HEK293T (cell line): Measurements from ENCODE around the gene CDH16.
"Not testable (repeated sequence)": the region's sequence is repeated elsewhere in the genome, so short reads cannot be mapped to it uniquely, and the experiment has no call there.

Experiments used
- CTCF ChIA-PET: fragments of 350-600 bp; formaldehyde crosslinking; extraction: SDS; loops from one replicate; lab custom pipeline; 2021; ENCODE audit warnings: antibody characterized with exemption, inconsistent platforms; lab: Yijun Ruan, JAX
- POLR2A ChIA-PET: fragments of 350-600 bp; formaldehyde crosslinking; extraction: SDS; loops from one replicate; lab custom pipeline; 2020; ENCODE audit warnings: antibody characterized with exemption, inconsistent platforms; lab: Yijun Ruan, JAX
- DNase-seq: peaks from one replicate; pipeline ENCODE4 v3.0.0; 2012; ENCODE audit warnings: mixed read lengths; ENCODE audit errors: extremely low spot score
- ARNT ChIP-seq: fragments of 450-650 bp; IDR thresholded peaks from 2 replicates; pipeline ENCODE4 v1.6.1; 2017; ENCODE audit warnings: mild to moderate bottlenecking
- BHLHE40 ChIP-seq: fragments of 450-650 bp; IDR thresholded peaks from 2 replicates; pipeline ENCODE4 v1.6.1; 2016; ENCODE audit warnings: mild to moderate bottlenecking, moderate library complexity, borderline replicate concordance
- CTBP1 ChIP-seq: fragments of 450-650 bp; IDR thresholded peaks from 2 replicates; pipeline ENCODE4 v1.6.1; 2016; ENCODE audit warnings: borderline replicate concordance
- ELF4 ChIP-seq: fragments of 450-650 bp; IDR thresholded peaks from 2 replicates; pipeline ENCODE4 v1.6.1; 2017; ENCODE audit warnings: antibody characterized with exemption
- FOXA1 ChIP-seq: fragments of 450-650 bp; IDR thresholded peaks from 2 replicates; pipeline ENCODE4 v1.6.1; 2016; ENCODE audit warnings: mild to moderate bottlenecking
- FOXK2 ChIP-seq: fragments of 450-650 bp; IDR thresholded peaks from 2 replicates; pipeline ENCODE4 v1.6.1; 2016; ENCODE audit warnings: mild to moderate bottlenecking
- FOXM1 ChIP-seq: fragments of 450-650 bp; IDR thresholded peaks from 2 replicates; pipeline ENCODE4 v1.6.1; 2017; ENCODE audit warnings: mild to moderate bottlenecking, borderline replicate concordance
- HDGF ChIP-seq: fragments of 450-650 bp; IDR thresholded peaks from 2 replicates; pipeline ENCODE4 v1.6.1; 2017; ENCODE audit warnings: antibody characterized with exemption, borderline replicate concordance
- L3MBTL2 ChIP-seq: fragments of 450-650 bp; conservative IDR thresholded peaks from 2 replicates; pipeline ENCODE4 v1.6.1; 2016; ENCODE audit warnings: mild to moderate bottlenecking
- LEF1 ChIP-seq: fragments of 450-650 bp; IDR thresholded peaks from 2 replicates; pipeline ENCODE4 v1.6.1; 2017; ENCODE audit warnings: mild to moderate bottlenecking, borderline replicate concordance
- NFRKB ChIP-seq: fragments of 450-650 bp; IDR thresholded peaks from 2 replicates; pipeline ENCODE4 v1.6.1; 2016; ENCODE audit warnings: mild to moderate bottlenecking, moderate library complexity
- SP1 ChIP-seq: fragments of 450-650 bp; IDR thresholded peaks from 2 replicates; pipeline ENCODE4 v1.6.1; 2017
- SUZ12 ChIP-seq: fragments of 450-650 bp; IDR thresholded peaks from 2 replicates; pipeline ENCODE4 v1.6.1; 2016; ENCODE audit warnings: mild to moderate bottlenecking
- TARDBP ChIP-seq: fragments of 450-650 bp; IDR thresholded peaks from 2 replicates; pipeline ENCODE4 v1.6.1; 2016
- ZNF384 ChIP-seq: fragments of 450-650 bp; IDR thresholded peaks from 2 replicates; pipeline ENCODE4 v1.6.1; 2016
- TF ChIP-seq, protein P1 (sequence below): fragments of 450-650 bp; IDR thresholded peaks from 2 replicates; pipeline ENCODE4 v1.6.1; 2016

Gene CDH16

DNA sequence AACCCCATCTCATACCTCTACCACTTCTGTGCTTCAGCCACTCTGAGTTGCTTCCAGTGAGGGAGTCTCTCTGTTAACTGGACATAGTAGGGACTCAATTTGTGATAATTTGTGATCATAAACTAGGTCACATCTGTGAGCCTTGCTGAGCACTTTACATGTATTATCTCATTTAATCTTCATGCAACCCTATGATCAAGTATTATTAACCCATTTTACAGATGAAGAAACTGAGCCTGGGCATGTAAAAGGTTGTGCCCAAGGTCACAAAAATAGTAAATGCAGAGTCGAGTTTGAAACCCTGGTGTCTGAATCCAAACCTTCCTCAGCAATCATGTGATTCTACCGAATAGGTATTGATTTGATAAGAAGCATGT is 19.8 kb downstream of the CDH16 start:
- CTCF ChIA-PET = interaction anchor here (0.9 to 1.3 kb wide), 2 partner anchors 30 to 159 kb away, joined by 3 read pairs; no protein-coding TSS in a partner anchor
- POLR2A ChIA-PET = interaction anchor here (1.1 kb wide), 1 partner anchor 30 kb away, joined by 3 read pairs; no protein-coding TSS in a partner anchor
- TF ChIP-seq ZNF384 (no peak), NFRKB (no peak), ELF4 (no peak), FOXK2 (no peak), SP1 (no peak), SUZ12 (no peak), L3MBTL2 (no peak), LEF1 (no peak), CTBP1 (no peak), TARDBP (no peak), BHLHE40 (no peak), ARNT (no peak)
- TF ChIP-seq, protein P1, sequence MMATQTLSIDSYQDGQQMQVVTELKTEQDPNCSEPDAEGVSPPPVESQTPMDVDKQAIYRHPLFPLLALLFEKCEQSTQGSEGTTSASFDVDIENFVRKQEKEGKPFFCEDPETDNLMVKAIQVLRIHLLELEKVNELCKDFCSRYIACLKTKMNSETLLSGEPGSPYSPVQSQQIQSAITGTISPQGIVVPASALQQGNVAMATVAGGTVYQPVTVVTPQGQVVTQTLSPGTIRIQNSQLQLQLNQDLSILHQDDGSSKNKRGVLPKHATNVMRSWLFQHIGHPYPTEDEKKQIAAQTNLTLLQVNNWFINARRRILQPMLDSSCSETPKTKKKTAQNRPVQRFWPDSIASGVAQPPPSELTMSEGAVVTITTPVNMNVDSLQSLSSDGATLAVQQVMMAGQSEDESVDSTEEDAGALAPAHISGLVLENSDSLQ = no peak
- DNase-seq = no peak

DNA sequence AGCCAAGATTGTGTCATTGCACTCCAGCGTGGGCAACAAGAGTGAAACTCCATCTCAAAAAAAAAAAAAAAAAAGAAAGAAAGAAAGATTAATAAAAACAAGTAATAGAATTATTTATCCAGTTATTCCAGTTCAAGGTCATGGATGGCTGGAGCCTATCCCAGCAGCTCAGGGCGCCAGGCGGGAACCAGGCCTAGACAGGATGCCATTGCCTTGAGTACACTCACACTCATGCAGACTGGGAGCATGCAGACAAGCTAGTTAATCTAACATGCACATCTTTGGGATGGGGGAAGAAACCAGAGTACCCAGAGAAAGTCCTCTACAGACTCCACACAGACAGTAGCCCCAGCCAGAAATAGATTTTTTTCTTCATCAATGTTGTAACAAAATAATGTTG is 20.5 kb downstream of the CDH16 start:
- DNase-seq = no peak
- ChIA-PET POLR2A (no interaction called here), CTCF (no interaction called here)
- TF ChIP-seq LEF1 (no peak), SUZ12 (no peak), FOXK2 (no peak), ELF4 (no peak), ARNT (no peak), FOXM1 (no peak), NFRKB (no peak), ZNF384 (no peak), CTBP1 (no peak), FOXA1 (no peak)
- TF ChIP-seq, protein P1 = no peak

DNA sequence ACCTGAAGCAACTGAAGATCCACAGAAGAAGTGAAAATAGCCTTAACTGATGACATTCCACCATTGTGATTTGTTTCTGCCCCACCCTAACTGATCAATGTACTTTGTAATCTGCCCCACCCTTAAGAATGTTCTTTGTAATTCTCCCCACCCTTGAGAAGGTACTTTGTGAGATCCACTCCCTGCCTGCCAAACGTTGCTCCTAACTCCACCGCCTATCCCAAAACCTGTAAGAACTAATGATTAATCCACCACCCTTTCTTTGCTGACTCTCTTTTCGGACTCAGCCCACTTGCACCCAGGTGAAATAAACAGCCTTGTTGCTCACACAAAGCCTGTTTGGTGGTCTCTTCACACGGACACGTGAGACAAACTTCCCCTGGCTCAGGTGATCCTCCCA is 22.0 kb downstream of the CDH16 start:
- POLR2A ChIA-PET = interaction anchor here (0.6 kb wide), 1 partner anchor 51 kb away, joined by 3 read pairs; no protein-coding TSS in a partner anchor
- CTCF ChIA-PET, DNase-seq: not testable (repeated sequence)

GRCh38 chr16:66895999-66896398 is 22.7 kb downstream of the CDH16 start:
- CTCF ChIA-PET = interaction anchor here (0.9 to 1.9 kb wide), 15 partner anchors 10 to 264 kb away, joined by 3 to 27 read pairs (median 4); partner anchors contain the start of genes CDH16, CES3, CIAO2B and FBXL8
- no peak for DNase-seq
- POLR2A ChIA-PET = interaction anchor here (0.8 kb wide), 1 partner anchor 16 kb away, joined by 3 read pairs; the partner anchor contains the start of gene PDP2
- TF ChIP-seq SP1 = no peak
- no peak for TF ChIP-seq L3MBTL2
- no peak for TF ChIP-seq FOXM1
- no peak for TF ChIP-seq ZNF384
- no peak for TF ChIP-seq SUZ12
- TF ChIP-seq TARDBP = no peak
- TF ChIP-seq HDGF = no peak
- no peak for TF ChIP-seq BHLHE40
- TF ChIP-seq, protein P1 = no peak

DNA sequence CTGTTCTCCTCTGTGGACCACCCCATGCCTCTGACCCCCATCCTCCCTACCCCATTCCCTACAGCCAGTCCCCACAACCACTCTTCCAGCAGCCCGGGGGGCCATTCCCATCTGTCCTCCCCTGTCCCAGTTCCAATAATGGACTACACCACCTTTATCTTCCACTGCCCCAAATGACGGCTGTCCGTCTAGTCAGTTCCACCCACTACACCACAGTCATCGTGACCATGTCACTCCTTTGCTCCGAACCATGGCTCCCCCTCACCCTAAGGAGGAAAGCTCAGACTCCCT is 23.1 kb downstream of the CDH16 start:
- no peak for DNase-seq
- CTCF ChIA-PET = interaction anchor here (0.8 to 1.9 kb wide), 21 partner anchors 9 to 264 kb away, joined by 3 to 27 read pairs (median 4); partner anchors contain the start of genes CDH16, CES3, CIAO2B and FBXL8
- POLR2A ChIA-PET = interaction anchor here (0.8 to 1.2 kb wide), 2 partner anchors 15 to 65 kb away, joined by 3 read pairs; partner anchors contain the start of genes CES3 and PDP2
- no peak for TF ChIP-seq TARDBP
- no peak for TF ChIP-seq ARNT
- no peak for TF ChIP-seq FOXK2
- no peak for TF ChIP-seq SP1
- TF ChIP-seq, protein P1 = no peak
- TF ChIP-seq L3MBTL2 = no peak
- TF ChIP-seq FOXA1 = no peak
- no peak for TF ChIP-seq ZNF384
- TF ChIP-seq HDGF = no peak
- no peak for TF ChIP-seq ELF4
- no peak for TF ChIP-seq FOXM1
- TF ChIP-seq BHLHE40 = no peak
- TF ChIP-seq CTBP1 = no peak
- TF ChIP-seq SUZ12 = no peak
- TF ChIP-seq NFRKB = no peak
- TF ChIP-seq LEF1 = no peak
